GM23338 (cell line): Measurements from ENCODE around the gene PCDH1. TPM values are rescaled to one million over a fixed set of nuclear protein-coding genes. Genes with fewer than 3 reads are reported as not detected.
A peak's percentile ranks its signal among the peaks of the same experiment; 100 is the strongest.

Experiments used
- ATAC-seq: fragments of 200-7000 bp; cut with Tn5 transposase; 3 replicates; pipeline ENCODE4 v1.9.1; 2020
- DNase-seq: peaks from one replicate; pipeline ENCODE4 v3.0.0-alpha.2; 2015; ENCODE audit warnings: low spot score
- H2AFZ ChIP-seq: fragments of 200-600 bp; sonication (generic); 2 replicates; pipeline ENCODE4 v1.8.0; 2016; ENCODE audit warnings: antibody characterized with exemption, mild to moderate bottlenecking, moderate library complexity
- H3F3A ChIP-seq: fragments of 200-600 bp; sonication (generic); replicated peaks from 2 replicates; pipeline ENCODE4 v1.8.0; 2017; ENCODE audit warnings: antibody characterized with exemption, mixed run types, low read depth
- H3K27ac ChIP-seq: fragments of 200-600 bp; sonication (generic); 2 replicates; pipeline ENCODE4 v1.6.1; 2016; ENCODE audit warnings: low read depth
- H3K27me3 ChIP-seq: fragments of 200-600 bp; sonication (generic); 2 replicates; pipeline ENCODE4 v1.8.0; 2016; ENCODE audit warnings: mild to moderate bottlenecking, mixed run types, moderate library complexity; ENCODE audit not compliant: insufficient read depth
- H3K36me3 ChIP-seq: fragments of 200-600 bp; sonication (generic); 2 replicates; pipeline ENCODE4 v1.8.0; 2016; ENCODE audit warnings: mild to moderate bottlenecking; ENCODE audit not compliant: insufficient read depth
- H3K4me1 ChIP-seq: fragments of 200-600 bp; sonication (generic); 2 replicates; pipeline ENCODE4 v1.8.0; 2016; ENCODE audit warnings: mild to moderate bottlenecking, moderate library complexity; ENCODE audit not compliant: insufficient read depth
- H3K4me2 ChIP-seq: fragments of 200-600 bp; sonication (generic); 2 replicates; pipeline ENCODE4 v1.7.1; 2017; ENCODE audit warnings: mixed run types
- H3K4me3 ChIP-seq: fragments of 200-600 bp; sonication (generic); 2 replicates; pipeline ENCODE4 v1.6.1; 2016; ENCODE audit warnings: mixed run types
- H3K79me2 ChIP-seq: fragments of 200-600 bp; sonication (generic); replicated peaks from 2 replicates; pipeline ENCODE4 v1.8.0; 2017; ENCODE audit warnings: mild to moderate bottlenecking; ENCODE audit not compliant: insufficient read depth
- H3K9me2 ChIP-seq: fragments of 200-600 bp; sonication (generic); 2 replicates; pipeline ENCODE4 v1.8.0; 2017; ENCODE audit not compliant: insufficient read depth
- H4K20me1 ChIP-seq: fragments of 200-600 bp; sonication (generic); replicated peaks from 2 replicates; pipeline ENCODE4 v1.8.0; 2017; ENCODE audit warnings: mild to moderate bottlenecking; ENCODE audit not compliant: insufficient read depth
- H3K27ac Mint-ChIP-seq: 2 replicates; pipeline ENCODE4 v1.8.0; 2020; ENCODE audit warnings: inconsistent platforms, mild to moderate bottlenecking, moderate library complexity, mixed read lengths
- H3K27me3 Mint-ChIP-seq: 3 replicates; pipeline ENCODE4 v1.8.0; 2022; ENCODE audit warnings: low read depth, mild to moderate bottlenecking, moderate library complexity, mixed read lengths, inconsistent platforms; ENCODE audit not compliant: insufficient read depth, poor library complexity
- H3K36me3 Mint-ChIP-seq: 3 replicates; pipeline ENCODE4 v1.8.0; 2021; ENCODE audit warnings: low read depth, mild to moderate bottlenecking, inconsistent platforms, moderate library complexity, mixed read lengths
- H3K4me1 Mint-ChIP-seq: 3 replicates; pipeline ENCODE4 v1.8.0; 2020; ENCODE audit warnings: mild to moderate bottlenecking, inconsistent platforms, mixed read lengths
- H3K4me3 Mint-ChIP-seq: 3 replicates; pipeline ENCODE4 v1.8.0; 2021; ENCODE audit warnings: moderate library complexity, mild to moderate bottlenecking, inconsistent platforms, mixed read lengths
- H3K9me3 Mint-ChIP-seq: 3 replicates; pipeline ENCODE4 v1.8.0; 2020; ENCODE audit warnings: moderate library complexity, mild to moderate bottlenecking, inconsistent platforms, mixed read lengths
- CREB1 ChIP-seq: fragments of 250-450 bp; sonication (Bioruptor Pico); IDR thresholded peaks from 2 replicates; pipeline ENCODE4 v1.5.0; 2020; ENCODE audit warnings: low read depth, mild to moderate bottlenecking, moderate library complexity
- ETS1 ChIP-seq: IDR thresholded peaks from 2 replicates; pipeline ENCODE4 v1.6.1; 2016; ENCODE audit warnings: antibody characterized with exemption
- EZH2phosphoT487 ChIP-seq: fragments of 200-600 bp; sonication (generic); IDR thresholded peaks from one replicate; pipeline ENCODE4 v1.8.1; 2018; ENCODE audit warnings: antibody characterized with exemption; ENCODE audit not compliant: unreplicated experiment
- JUNB ChIP-seq: IDR thresholded peaks from one replicate; pipeline ENCODE4 v1.6.1; 2016; ENCODE audit warnings: antibody characterized with exemption; ENCODE audit not compliant: unreplicated experiment
- NANOG ChIP-seq: IDR thresholded peaks from 2 replicates; pipeline ENCODE4 v1.6.1; 2016; ENCODE audit warnings: antibody characterized with exemption, borderline replicate concordance
- STAT1 ChIP-seq: IDR thresholded peaks from one replicate; pipeline ENCODE4 v1.6.1; 2016; ENCODE audit warnings: antibody characterized with exemption; ENCODE audit not compliant: unreplicated experiment
- ZNF114 ChIP-seq: fragments of 250-450 bp; sonication (Bioruptor Pico); IDR thresholded peaks from 2 replicates; pipeline ENCODE4 v1.5.0; 2020; ENCODE audit warnings: mild to moderate bottlenecking, moderate library complexity
- ZNF331 ChIP-seq: fragments of 250-450 bp; sonication (Bioruptor Pico); IDR thresholded peaks from 2 replicates; pipeline ENCODE4 v1.5.0; 2020; ENCODE audit warnings: low read depth, mild to moderate bottlenecking, moderate library complexity
- ZNF462 ChIP-seq: fragments of 250-450 bp; sonication (Bioruptor Pico); IDR thresholded peaks from 2 replicates; pipeline ENCODE4 v1.5.0; 2020; ENCODE audit warnings: mild to moderate bottlenecking, moderate library complexity
- polyA plus RNA-seq: library from polyadenylated mRNA; unstranded; fragments of >200 nt; fragmentation: Nextera tagmentation; extraction: Ambion mirVana; gene quantifications from 2 replicates; pipeline ENCODE4 v1.2.1, GENCODE V29; 2016
- total RNA-seq: library from RNA; depleted of rRNA; stranded (reverse); fragments of >200 nt; shearing (Covaris generic); gene quantifications from 2 replicates; pipeline ENCODE4 v1.2.3, GENCODE V29; 2014

The PCDH1 gene
- total and polyA plus RNA-seq, 2 experiments from 2014 or later, result 26.2 to 183 TPM

DNA sequence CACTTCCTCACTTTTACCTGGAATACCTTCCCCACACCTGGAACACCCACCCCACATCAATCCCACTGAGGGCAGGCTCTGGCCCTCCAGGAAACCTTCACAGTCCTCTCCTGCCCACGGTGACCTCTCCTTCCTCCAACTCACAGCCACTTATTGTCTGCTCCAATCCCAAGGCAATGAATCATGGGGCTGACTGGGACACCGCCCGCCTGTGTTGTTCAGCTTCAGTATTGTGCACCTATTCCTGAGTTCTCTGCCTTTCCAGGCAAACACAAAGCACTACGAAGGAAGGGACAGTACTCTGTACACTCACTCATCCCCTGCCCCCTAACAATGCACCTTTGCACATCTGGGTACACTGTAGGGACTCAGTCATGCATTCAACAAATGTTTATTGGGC, 7.3 kb downstream of the PCDH1 start (continued):
- TF ChIP-seq ZNF462 (CRISPR knock-in tag), result no peak
- TF ChIP-seq ETS1, result no peak
- no peak for TF ChIP-seq EZH2phosphoT487
- no peak for TF ChIP-seq NANOG
- no peak for TF ChIP-seq ZNF331 (CRISPR knock-in tag)
- TF ChIP-seq CREB1 (CRISPR knock-in tag), result no peak
- no peak for TF ChIP-seq ZNF114 (CRISPR knock-in tag)
- TF ChIP-seq STAT1, result no peak
- TF ChIP-seq JUNB, result no peak

GRCh38 chr5:141870228-141870627, 8.0 kb downstream of the PCDH1 start:
- Histone ChIP-seq H3K36me3 (peaks cover 28% of the 10 kb centered on the region), H3K27ac (0 out of 2 replicates have a peak overlapping the region, but pooled peaks have one; percentile 72), H3K79me2 (peaks cover 92% of the 10 kb centered on the region), H3F3A (peaks cover 9% of the 10 kb centered on the region), H4K20me1 (peaks cover 38% of the 10 kb centered on the region), H3K4me2 (no peak overlapping the region; the same call in 1 of the 2 replicates), H3K4me1 (peaks cover 49% of the 10 kb centered on the region), H3K27me3 (no peaks in the 10 kb centered on the region), H3K4me3 (no peak overlapping the region), H2AFZ (no peak overlapping the region), H3K9me2 (no peaks in the 10 kb centered on the region)
- Mint-ChIP-seq H3K36me3 (peaks cover 58% of the 10 kb centered on the region), H3K27me3 (peaks cover 17% of the 10 kb centered on the region), H3K4me1 (peaks cover 53% of the 10 kb centered on the region), H3K9me3 (no peaks in the 10 kb centered on the region), H3K4me3 (no peak overlapping the region), H3K27ac (peak overlapping the region; percentile 89)
- no peak for DNase-seq
- ATAC-seq, result no peak
- no peak for TF ChIP-seq EZH2phosphoT487
- TF ChIP-seq CREB1 (CRISPR knock-in tag), result no peak
- TF ChIP-seq ZNF114 (CRISPR knock-in tag), result no peak
- no peak for TF ChIP-seq ZNF462 (CRISPR knock-in tag)
- TF ChIP-seq NANOG, result no peak
